ENCODE results near the gene ANO8.
"Not testable (repeated sequence)": the region's sequence is repeated elsewhere in the genome, so short reads cannot be mapped to it uniquely, and the experiment has no call there.

ANO8 gene

GRCh38 chr19:17309965-17310461, 24.6 kb downstream of the ANO8 start:
- DNase-seq (ENCODE audit: low read depth in 2 of 2), result no peak

- peak; percentile 89 to 96 for DNase-seq (ENCODE audit: low read depth in 2 of 2)
Measured at GRCh38 chr19:17309198-17309964, 25.3 kb downstream of the ANO8 start, which contains the start of gene DDA1. TSS of gene DDA1 (plus strand) at chr19:17309563. CDS start at chr19:17309655, 92 bp downstream.

- DNase-seq (ENCODE audit: low read depth in 2 of 2), result no peak
Measured at GRCh38 chr19:17307876-17308377, 26.7 kb downstream of the ANO8 start.

GRCh38 chr19:17306285-17306714, 28.4 kb downstream of the ANO8 start:
- DNase-seq (ENCODE audit: low read depth in 2 of 2), result no peak

- peak; percentile 85 to 87 for DNase-seq (ENCODE audit: low read depth in 2 of 2)
Measured at GRCh38 chr19:17305517-17306284, 29.0 kb downstream of the ANO8 start, which contains the start of gene MRPL34. TSS of gene MRPL34 (plus strand) at chr19:17305872. CDS start at chr19:17305893, 21 bp downstream.

- DNase-seq (ENCODE audit: low read depth in 2 of 2), result no peak
Measured at GRCh38 chr19:17305216-17305516, 29.5 kb downstream of the ANO8 start.

GRCh38 chr19:17304386-17305215, 30.1 kb downstream of the ANO8 start:
- no peak for DNase-seq (ENCODE audit: low read depth in 2 of 2)

GRCh38 chr19:17303940-17304267, 30.8 kb downstream of the ANO8 start:
- DNase-seq (ENCODE audit: low read depth in 2 of 2), result no peak

GRCh38 chr19:17303167-17303939, 31.3 kb downstream of the ANO8 start, which contains the start of gene ABHD8:
TSS of gene ABHD8 (minus strand) at chr19:17303425. CDS start at chr19:17301616, 1,809 bp downstream.
- DNase-seq (ENCODE audit: low read depth in 2 of 2), result peak; percentile 87 to 90

- no peak for DNase-seq (ENCODE audit: low read depth in 2 of 2)
Measured at GRCh38 chr19:17302391-17303166, 32.1 kb downstream of the ANO8 start.

- no peak for DNase-seq (ENCODE audit: low read depth in 2 of 2)
Measured at GRCh38 chr19:17300992-17301619, 33.5 kb downstream of the ANO8 start.

- no peak for DNase-seq (ENCODE audit: low read depth in 2 of 2)
Measured at GRCh38 chr19:17296976-17297375, 37.7 kb downstream of the ANO8 start.

- DNase-seq (ENCODE audit: low read depth in 2 of 2), result no peak
Measured at GRCh38 chr19:17296273-17296672, 38.4 kb downstream of the ANO8 start.

- not testable (repeated sequence) for DNase-seq (ENCODE audit: low read depth in 2 of 2)
Measured at GRCh38 chr19:17295551-17295950, 39.1 kb downstream of the ANO8 start.

GRCh38 chr19:17294051-17294891, 40.4 kb downstream of the ANO8 start:
- peak; percentile 26 to 47 for DNase-seq (ENCODE audit: low read depth in 2 of 2)

- no peak for DNase-seq (ENCODE audit: low read depth in 2 of 2)
Measured at GRCh38 chr19:17293605-17294004, 41.0 kb downstream of the ANO8 start.

GRCh38 chr19:17292301-17293074, 42.2 kb downstream of the ANO8 start:
- DNase-seq (ENCODE audit: low read depth in 2 of 2), result peak; percentile 72 to 82

- peak in 1 of 2 donors; percentile 35 for DNase-seq (ENCODE audit: low read depth in 2 of 2)
Measured at GRCh38 chr19:17289489-17289888, 45.2 kb downstream of the ANO8 start.

All from stimulated activated CD4-positive, alpha-beta T cell treated with anti-CD3 and anti-CD28 coated beads, Interleukin-1b, Interleukin-23, amount 100 ng/mL, for 4 hours (primary cell).